ENCODE data around the gene ANKRD13B. TPM values are rescaled to one million over a fixed set of nuclear protein-coding genes. Genes with fewer than 3 reads are reported as not detected.

ANKRD13B gene
- total RNA-seq, 1 experiment from 2014 or later: 17.9 TPM

DNA sequence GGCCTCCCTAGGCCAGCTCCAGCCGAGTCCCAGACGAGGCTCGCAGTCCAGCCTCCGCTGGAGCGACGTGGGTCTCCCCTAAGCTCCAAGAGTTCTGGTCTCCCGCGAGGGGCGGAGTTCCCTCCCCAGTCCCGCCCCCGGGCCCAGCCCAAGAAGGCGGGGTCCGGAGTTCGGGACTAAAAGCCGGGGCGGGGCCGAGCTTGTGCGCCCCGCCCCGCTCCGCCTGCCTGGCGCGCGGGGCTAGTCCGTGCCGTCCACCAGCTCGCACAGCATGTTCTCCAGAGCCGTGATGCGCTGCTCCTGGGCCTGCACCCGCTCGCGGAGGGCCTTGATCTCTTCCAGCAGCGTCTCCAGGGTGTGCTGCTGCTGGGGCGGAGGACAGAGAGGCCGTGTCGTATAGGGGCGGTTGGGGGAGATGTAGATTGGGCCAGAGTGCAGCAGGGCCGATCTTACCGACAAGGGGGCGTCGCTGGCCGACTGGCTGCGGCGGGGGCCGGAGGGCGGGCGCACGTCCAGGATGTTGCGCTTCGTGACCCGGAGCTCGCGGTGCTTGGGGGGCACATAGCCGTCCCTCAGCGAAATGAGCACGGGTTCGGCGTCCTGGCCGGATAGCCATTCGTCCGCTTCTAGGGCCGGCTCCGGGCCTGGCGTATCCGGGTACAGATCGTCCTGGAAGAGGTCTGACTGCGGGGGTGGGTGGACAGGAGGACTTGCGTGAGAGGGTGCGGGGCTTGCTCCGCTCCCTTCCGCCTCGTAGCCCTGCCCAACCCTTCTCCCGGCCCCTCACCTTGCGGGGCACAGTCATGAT, 22.8 kb downstream of the ANKRD13B start:
- DNase-seq (ENCODE audit: unreplicated experiment): peak; percentile 62
- CTCF ChIA-PET: interaction anchor here (0.6 to 0.8 kb wide), 2 partner anchors 9 to 82 kb away, joined by 3 read pairs; no protein-coding TSS in a partner anchor

GRCh38 chr17:29616300-29617048, 23.5 kb downstream of the ANKRD13B start:
- H3K4me3 Mint-ChIP-seq (ENCODE audit: unreplicated experiment): no peak overlapping the region
- no peak for DNase-seq (ENCODE audit: unreplicated experiment)
- POLR2A ChIA-PET: interaction anchor here (1.0 to 1.6 kb wide), 2 partner anchors 9 to 23 kb away, joined by 5 read pairs; no protein-coding TSS in a partner anchor
- TF ChIP-seq CTCF (IDR thresholded peaks at IDR 0.05; ENCODE audit: unreplicated experiment): no peak
- peaks cover 20% of the 10 kb centered on the region for H3K4me1 Mint-ChIP-seq (ENCODE audit: insufficient read depth, unreplicated experiment)
- H3K27ac Mint-ChIP-seq (ENCODE audit: low read depth, unreplicated experiment): no peak overlapping the region
- intact Hi-C loops (cut with micrococcal nuclease): no loop called here
- no peaks in the 10 kb centered on the region for H3K36me3 Mint-ChIP-seq (ENCODE audit: insufficient read depth, unreplicated experiment)
- H3K27me3 Mint-ChIP-seq (ENCODE audit: insufficient read depth, unreplicated experiment): no peaks in the 10 kb centered on the region
- CTCF ChIA-PET: interaction anchor here (0.5 to 1.7 kb wide), 5 partner anchors 9 to 128 kb away, joined by 3 to 10 read pairs (median 7); no protein-coding TSS in a partner anchor
- BruUV-seq (replicated peaks): no TSS peak
- no peaks in the 10 kb centered on the region for H3K9me3 Mint-ChIP-seq (ENCODE audit: unreplicated experiment)

More for the DNA sequence above, 22.8 kb downstream of the ANKRD13B start:
- Mint-ChIP-seq H3K4me3 (ENCODE audit: unreplicated experiment) (peak overlapping the region; percentile 19), H3K4me1 (ENCODE audit: insufficient read depth, unreplicated experiment) (peaks cover 15% of the 10 kb centered on the region), H3K27ac (ENCODE audit: low read depth, unreplicated experiment) (no peak overlapping the region), H3K36me3 (ENCODE audit: insufficient read depth, unreplicated experiment) (no peaks in the 10 kb centered on the region), H3K27me3 (ENCODE audit: insufficient read depth, unreplicated experiment) (no peaks in the 10 kb centered on the region), H3K9me3 (ENCODE audit: unreplicated experiment) (no peaks in the 10 kb centered on the region)
- POLR2A ChIA-PET: interaction anchor here (1.0 kb wide), 1 partner anchor 8 kb away, joined by 5 read pairs; no protein-coding TSS in a partner anchor
- intact Hi-C loops (cut with micrococcal nuclease): no loop called here
- no TSS peak for BruUV-seq (replicated peaks)
- no peak for TF ChIP-seq CTCF (IDR thresholded peaks at IDR 0.05; ENCODE audit: unreplicated experiment)

GRCh38 chr17:29617125-29617480, 24.2 kb downstream of the ANKRD13B start:
- H3K9me3 Mint-ChIP-seq (ENCODE audit: unreplicated experiment): no peaks in the 10 kb centered on the region
- no peaks in the 10 kb centered on the region for H3K27me3 Mint-ChIP-seq (ENCODE audit: insufficient read depth, unreplicated experiment)
- peak; percentile 24 for TF ChIP-seq CTCF (IDR thresholded peaks at IDR 0.05; ENCODE audit: unreplicated experiment)
- intact Hi-C loops (cut with micrococcal nuclease): no loop called here
- ChIA-PET CTCF (interaction anchor here (0.5 to 1.7 kb wide), 11 partner anchors 11 to 247 kb away, joined by 3 to 11 read pairs (median 4); no protein-coding TSS in a partner anchor), POLR2A (interaction anchor here (1.3 to 1.6 kb wide), 2 partner anchors 12 to 22 kb away, joined by 4 to 5 read pairs; no protein-coding TSS in a partner anchor)
- no TSS peak for BruUV-seq (replicated peaks)
- no peak for DNase-seq (ENCODE audit: unreplicated experiment)
- H3K36me3 Mint-ChIP-seq (ENCODE audit: insufficient read depth, unreplicated experiment): no peaks in the 10 kb centered on the region
- peaks cover 24% of the 10 kb centered on the region for H3K4me1 Mint-ChIP-seq (ENCODE audit: insufficient read depth, unreplicated experiment)
- H3K27ac Mint-ChIP-seq (ENCODE audit: low read depth, unreplicated experiment): no peak overlapping the region
- no peak overlapping the region for H3K4me3 Mint-ChIP-seq (ENCODE audit: unreplicated experiment)

All from MCF 10A (cell line).